ENCODE data around the gene SLC5A10.
"Not testable (repeated sequence)": the region's sequence is repeated elsewhere in the genome, so short reads cannot be mapped to it uniquely, and the experiment has no call there.

Gene SLC5A10

DNA sequence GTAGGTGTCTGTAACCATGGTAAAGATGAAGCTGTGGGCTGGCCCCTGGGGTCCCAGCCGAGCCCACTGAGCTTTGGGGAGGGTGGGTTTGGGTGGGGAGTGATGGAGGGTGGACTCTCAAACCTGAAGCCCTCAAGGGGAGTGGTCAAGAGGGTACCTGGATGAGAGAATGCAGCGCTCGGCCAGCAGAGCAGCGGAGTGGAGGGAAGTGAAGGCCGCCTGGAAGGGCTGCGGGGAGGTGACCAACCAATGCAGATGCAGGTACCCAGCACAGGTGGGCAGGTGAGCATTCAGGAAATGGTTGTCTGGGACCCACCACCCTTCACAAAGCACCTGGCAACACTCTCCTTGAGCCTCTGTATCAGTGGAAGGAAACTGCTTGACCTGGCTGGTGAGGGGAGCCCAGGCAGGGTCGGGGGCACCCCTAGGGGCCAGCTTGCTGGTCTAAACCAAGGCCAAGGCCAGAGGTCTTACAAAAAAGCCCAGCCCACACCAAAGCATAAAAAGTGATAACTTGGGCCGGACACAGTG, 3.4 kb upstream of the SLC5A10 start:
- no peak for DNase-seq

- DNase-seq: no peak
Measured at GRCh38 chr17:18949566-18949965, 2.4 kb upstream of the SLC5A10 start.

- DNase-seq: no peak
Measured at GRCh38 chr17:18950346-18950745, 1.6 kb upstream of the SLC5A10 start.

DNA sequence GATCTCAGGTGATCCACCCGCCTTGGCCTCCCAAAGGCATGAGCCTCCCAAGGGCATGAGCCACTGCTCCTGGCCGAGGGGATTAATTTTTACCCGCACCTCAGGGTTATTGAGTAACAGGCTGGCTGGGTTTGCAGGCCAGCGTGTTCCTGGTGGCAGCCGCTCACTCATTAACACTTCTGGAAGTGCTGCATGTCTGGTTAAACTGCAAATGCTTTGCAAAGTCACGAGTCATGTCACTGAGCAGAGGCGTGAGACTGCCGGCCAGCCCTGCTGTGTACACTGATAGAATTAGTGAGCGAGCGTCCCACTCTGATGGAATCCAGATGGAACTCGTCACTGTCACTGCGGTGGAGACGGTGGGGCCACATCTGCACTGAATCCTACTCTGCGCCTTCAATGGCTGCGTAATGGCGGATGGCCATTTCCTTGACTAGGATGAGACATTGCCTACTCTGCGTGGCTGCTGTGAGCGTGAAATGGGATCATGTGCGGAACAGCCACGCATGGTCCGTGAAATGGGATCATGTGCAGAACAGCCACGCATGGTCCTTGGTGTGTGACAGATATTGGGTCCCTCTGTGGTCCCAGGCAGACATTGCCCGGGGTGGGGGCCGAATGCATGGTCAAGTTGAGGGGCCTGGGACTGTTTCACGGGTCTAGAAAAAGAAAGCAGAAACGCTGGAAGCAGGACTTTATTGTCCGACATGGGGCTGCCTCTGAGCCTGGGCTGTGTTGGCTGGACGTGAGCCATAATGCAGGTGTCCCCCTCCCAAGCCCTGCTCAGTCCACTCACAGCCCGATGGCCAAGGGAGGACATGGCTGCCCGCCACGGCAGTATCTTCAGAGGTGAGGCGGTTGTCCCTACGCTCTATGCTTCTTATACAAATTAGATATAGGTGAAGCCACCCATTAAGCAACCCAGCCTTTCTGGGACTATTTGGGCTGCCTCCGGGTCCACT, 740 bp upstream of the SLC5A10 start:
- DNase-seq: no peak

GRCh38 chr17:18953231-18953728, 1.3 kb downstream of the SLC5A10 start:
- DNase-seq: no peak

- DNase-seq: no peak
Measured at GRCh38 chr17:18954321-18954720, 2.4 kb downstream of the SLC5A10 start.

DNA sequence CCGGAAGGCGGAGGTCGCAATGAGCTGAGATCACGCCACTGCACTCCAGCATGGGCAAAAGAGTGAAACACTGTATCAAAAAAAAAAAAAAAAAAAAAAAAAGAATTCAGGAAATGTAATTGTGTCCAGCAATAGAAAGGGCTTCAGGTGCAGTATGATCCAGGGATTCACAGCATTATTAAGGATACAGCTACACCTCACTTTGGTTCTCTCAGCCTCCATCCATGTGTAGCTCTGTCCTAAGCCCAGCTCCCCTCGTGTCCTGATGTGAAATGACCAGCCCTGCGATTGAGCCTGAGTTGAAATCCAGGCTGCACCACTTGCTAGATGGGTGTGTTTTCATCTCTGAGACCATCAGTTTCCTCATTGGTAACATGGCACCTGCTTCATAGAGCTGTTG, 3.0 kb downstream of the SLC5A10 start:
- no peak for DNase-seq

DNA sequence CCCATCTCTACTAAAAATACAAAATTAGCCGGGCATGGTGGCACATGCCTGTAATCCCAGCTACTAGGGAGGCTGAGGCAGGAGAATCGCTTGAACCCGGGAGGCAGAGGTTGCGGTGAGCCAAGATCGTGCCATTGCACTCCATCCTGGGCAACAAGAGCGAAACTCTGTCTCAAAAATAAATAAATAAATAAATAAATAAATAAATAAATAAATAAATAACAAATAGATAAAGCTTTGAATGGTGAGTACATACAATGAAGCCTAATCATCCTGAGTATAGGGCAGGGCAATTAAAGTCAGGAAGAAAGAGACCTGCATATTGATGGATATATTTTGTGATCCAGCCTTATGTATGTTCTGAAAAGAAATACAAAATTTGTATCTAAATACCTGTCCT, 4.1 kb downstream of the SLC5A10 start:
- DNase-seq: not testable (repeated sequence)

- DNase-seq: no peak
Measured at GRCh38 chr17:18956581-18956980, 4.6 kb downstream of the SLC5A10 start.

DNA sequence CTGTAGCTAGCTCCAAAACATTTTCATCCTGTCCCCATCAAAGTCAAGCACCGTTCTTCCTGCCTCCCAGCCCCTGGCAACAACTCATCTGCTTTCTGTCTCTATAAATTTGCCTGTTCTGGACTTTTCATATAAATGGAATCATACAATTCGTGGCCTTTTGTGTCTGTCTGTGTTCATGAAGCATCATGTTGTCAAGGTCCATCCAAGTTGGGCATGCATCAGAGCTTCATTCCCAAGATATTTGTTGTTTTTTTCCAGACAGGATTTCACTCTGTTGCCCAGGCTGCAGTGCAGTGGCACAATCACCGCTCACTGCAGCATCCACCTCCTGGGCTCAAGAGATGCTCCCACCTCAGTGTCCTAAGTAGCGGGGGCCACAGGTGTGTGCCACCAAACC, 5.9 kb downstream of the SLC5A10 start:
- no peak for DNase-seq

GRCh38 chr17:18958611-18959010, 6.6 kb downstream of the SLC5A10 start:
- no peak for DNase-seq

GRCh38 chr17:18959071-18959844, 7.3 kb downstream of the SLC5A10 start:
- DNase-seq: no peak

- no peak for DNase-seq
Measured at GRCh38 chr17:18959845-18960240, 7.9 kb downstream of the SLC5A10 start.

GRCh38 chr17:18960241-18960665, 8.3 kb downstream of the SLC5A10 start:
- no peak for DNase-seq

- peak; percentile 59 for DNase-seq
Measured at GRCh38 chr17:18960803-18961511, 9.0 kb downstream of the SLC5A10 start.

DNA sequence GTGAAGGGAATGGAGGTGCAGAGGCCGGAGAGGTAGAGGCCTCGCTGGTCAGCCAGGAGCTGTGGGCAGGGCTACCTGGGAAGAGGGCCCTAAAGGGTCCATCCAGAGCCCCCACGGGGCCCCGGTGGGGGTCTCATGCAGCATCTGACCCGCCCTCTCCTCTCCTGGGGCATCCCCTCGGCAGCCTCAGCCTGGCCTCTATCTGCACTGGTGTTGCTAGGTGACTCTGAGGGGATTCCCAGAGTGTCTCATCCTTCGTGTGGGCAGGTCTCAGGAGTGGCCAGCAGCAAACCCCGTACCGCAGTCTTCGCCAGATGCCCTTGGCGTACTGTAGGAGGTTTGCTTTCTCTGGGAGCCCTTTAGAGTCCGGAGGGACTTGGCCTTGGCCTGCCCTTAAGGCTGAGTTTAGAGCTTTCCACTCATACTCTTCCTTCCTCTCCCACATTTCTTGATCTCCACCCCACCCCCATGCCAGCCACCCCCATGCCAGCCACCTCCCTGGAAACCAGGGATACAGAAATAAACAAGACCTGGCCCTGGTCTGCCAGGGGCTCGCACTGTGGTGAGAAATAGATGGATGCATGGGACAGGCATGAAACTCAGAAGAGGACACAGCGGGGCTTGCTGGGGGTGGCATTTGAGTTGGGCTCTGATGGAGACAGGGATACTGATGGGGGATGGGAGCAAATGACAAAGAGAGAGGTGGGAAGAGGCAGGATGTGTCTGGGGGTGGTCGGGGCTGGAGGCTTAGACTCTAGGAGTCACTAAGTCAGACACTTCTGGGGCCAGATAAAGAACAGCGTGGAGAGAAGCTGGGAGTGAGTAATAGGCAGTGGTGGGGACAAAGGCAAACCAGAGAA, 9.9 kb downstream of the SLC5A10 start:
- DNase-seq: peak; percentile 53

- DNase-seq: no peak
Measured at GRCh38 chr17:18962494-18962815, 10.5 kb downstream of the SLC5A10 start.

- peak; percentile 15 for DNase-seq
Measured at GRCh38 chr17:18963126-18964017, 11.4 kb downstream of the SLC5A10 start.

GRCh38 chr17:18964018-18964351, 12.0 kb downstream of the SLC5A10 start:
- DNase-seq: no peak

DNA sequence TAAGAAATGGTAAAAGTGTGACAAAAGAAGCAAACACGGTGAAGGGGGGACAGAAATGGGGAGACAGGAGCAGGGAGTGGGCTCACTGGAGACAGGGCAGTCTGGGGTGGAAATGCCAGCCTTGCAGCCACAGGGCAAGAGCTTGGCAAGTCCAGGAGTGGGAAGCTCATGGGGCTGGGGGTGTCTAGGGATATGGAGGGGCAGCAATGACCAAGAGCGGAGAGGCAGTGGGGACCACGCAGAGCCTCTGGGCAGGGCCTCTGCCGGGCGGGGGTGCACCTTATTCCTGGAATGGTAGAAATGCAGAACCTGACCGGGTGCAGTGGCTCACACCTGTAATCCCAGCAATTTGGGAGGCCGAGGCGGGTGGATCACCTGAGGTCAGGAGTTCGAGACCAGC, 12.6 kb downstream of the SLC5A10 start:
- DNase-seq: no peak

All from fibroblast of skin of right biceps (primary cell).